Ishikawa (cell line): ENCODE measurements around the gene TNKS1BP1.
A peak's percentile ranks its signal among the peaks of the same experiment; 100 is the strongest.

Experiments
- CEBPB ChIP-seq: IDR thresholded peaks from 2 replicates; pipeline ENCODE4 v1.6.1; 2012
- CREB1 ChIP-seq: IDR thresholded peaks from 2 replicates; pipeline ENCODE4 v1.6.1; 2012; ENCODE audit warnings: low read depth
- EGR1 ChIP-seq: IDR thresholded peaks from 2 replicates; pipeline ENCODE4 v1.6.1; 2012
- EP300 ChIP-seq: IDR thresholded peaks from 2 replicates; pipeline ENCODE4 v1.6.1; 2012; ENCODE audit warnings: borderline replicate concordance
- FOXM1 ChIP-seq: IDR thresholded peaks from 2 replicates; pipeline ENCODE4 v1.6.1; 2012; ENCODE audit warnings: low read depth, borderline replicate concordance
- MAX ChIP-seq: IDR thresholded peaks from 2 replicates; pipeline ENCODE4 v1.6.1; 2012
- NFIC ChIP-seq: IDR thresholded peaks from 2 replicates; pipeline ENCODE4 v1.6.1; 2012
- RAD21 ChIP-seq: IDR thresholded peaks from 2 replicates; pipeline ENCODE4 v1.6.1; 2012; ENCODE audit warnings: low read depth
- REST ChIP-seq: IDR thresholded peaks from 2 replicates; pipeline ENCODE4 v1.6.1; 2012; ENCODE audit warnings: low read depth, mild to moderate bottlenecking
- TAF1 ChIP-seq: IDR thresholded peaks from 2 replicates; pipeline ENCODE4 v1.6.1; 2012; ENCODE audit warnings: low read depth, mild to moderate bottlenecking
- TCF12 ChIP-seq: IDR thresholded peaks from 2 replicates; pipeline ENCODE4 v1.6.1; 2012; ENCODE audit warnings: low read depth
- TEAD4 ChIP-seq: IDR thresholded peaks from 2 replicates; pipeline ENCODE4 v1.6.1; 2012
- USF1 ChIP-seq: IDR thresholded peaks from 2 replicates; pipeline ENCODE4 v1.6.1; 2012
- YY1 ChIP-seq: IDR thresholded peaks from 2 replicates; pipeline ENCODE4 v1.6.1; 2012; ENCODE audit warnings: low read depth
- ZBTB7A ChIP-seq: IDR thresholded peaks from 2 replicates; pipeline ENCODE4 v1.6.1; 2012; ENCODE audit warnings: low read depth

TNKS1BP1 gene

GRCh38 chr11:57354699-57355098 is 29.9 kb upstream of the TNKS1BP1 start:
- TF ChIP-seq MAX, result no peak
- TF ChIP-seq CREB1, result no peak
- no peak for TF ChIP-seq EP300
- no peak for TF ChIP-seq RAD21
- no peak for TF ChIP-seq CEBPB

- TF ChIP-seq USF1, result no peak
- no peak for TF ChIP-seq FOXM1
- TF ChIP-seq MAX, result no peak
- no peak for TF ChIP-seq TAF1
Measured at GRCh38 chr11:57353852-57354251, 29.1 kb upstream of the TNKS1BP1 start.

GRCh38 chr11:57353446-57353845 is 28.7 kb upstream of the TNKS1BP1 start:
- no peak for TF ChIP-seq TEAD4
- no peak for TF ChIP-seq CREB1
- TF ChIP-seq REST, result no peak
- no peak for TF ChIP-seq ZBTB7A
- TF ChIP-seq NFIC, result no peak
- TF ChIP-seq TCF12, result no peak
- TF ChIP-seq EP300, result no peak

GRCh38 chr11:57353036-57353435 is 28.3 kb upstream of the TNKS1BP1 start:
- TF ChIP-seq CREB1 (no peak), TEAD4 (no peak), YY1 (no peak), USF1 (no peak)

- TF ChIP-seq NFIC (peak; percentile 47; the same call in 1 of the 2 replicates), USF1 (no peak), RAD21 (peak; percentile 41; the same call in 1 of the 2 replicates)
Measured at GRCh38 chr11:57349491-57350274, 24.9 kb upstream of the TNKS1BP1 start.

- TF ChIP-seq TCF12, result no peak
- TF ChIP-seq YY1, result no peak
Measured at GRCh38 chr11:57348636-57349313, 24.0 kb upstream of the TNKS1BP1 start.

GRCh38 chr11:57348052-57348451 is 23.3 kb upstream of the TNKS1BP1 start:
- TF ChIP-seq NFIC, result no peak
- no peak for TF ChIP-seq YY1
- no peak for TF ChIP-seq ZBTB7A
- no peak for TF ChIP-seq TAF1
- TF ChIP-seq USF1, result no peak
- no peak for TF ChIP-seq CEBPB
- TF ChIP-seq EP300, result no peak
- TF ChIP-seq RAD21, result no peak
- no peak for TF ChIP-seq MAX
- no peak for TF ChIP-seq CREB1
- TF ChIP-seq REST, result no peak
- no peak for TF ChIP-seq EGR1
